ENCODE data around the gene SEPTIN5. TPM values are rescaled to one million over a fixed set of nuclear protein-coding genes. Genes with fewer than 3 reads are reported as not detected.

Gene SEPTIN5
- total and polyA plus RNA-seq, 12 donors, result 56.5 to 218 (median 143) TPM

DNA sequence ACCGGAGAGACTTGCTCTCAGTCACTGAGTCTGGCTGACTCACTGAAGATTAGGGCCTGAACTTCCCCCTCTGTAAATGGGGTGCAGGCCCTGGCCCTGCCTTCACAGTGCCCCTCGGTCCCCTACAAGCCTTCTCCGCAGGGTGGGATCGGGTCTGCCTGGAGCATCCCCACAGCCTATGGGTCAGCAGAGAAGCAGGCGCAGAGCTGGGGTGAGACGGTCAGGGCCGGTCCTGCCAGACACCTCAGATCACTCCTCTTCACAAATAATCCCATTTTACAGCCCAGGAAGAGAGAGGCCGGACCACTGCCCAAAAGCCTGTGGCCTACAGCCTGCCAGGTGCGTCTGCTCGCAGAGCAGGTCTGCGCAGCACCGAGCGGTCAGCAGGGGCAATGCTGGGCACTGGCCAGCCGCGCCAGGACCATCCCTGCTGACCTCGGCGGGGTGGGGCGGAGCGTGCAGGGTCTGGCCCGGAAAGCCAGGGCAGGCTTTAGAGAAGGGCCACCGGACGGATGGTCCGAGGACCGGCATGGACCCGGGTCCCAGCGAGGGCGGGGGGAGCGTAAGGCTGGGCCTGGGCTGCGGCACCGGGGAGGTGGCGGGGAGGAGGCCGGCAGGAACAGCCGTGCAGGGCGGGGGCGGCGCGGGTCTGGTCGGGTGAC, 522 bp upstream of the SEPTIN5 start:
- H3K9me3 ChIP-seq, result no peaks in the 10 kb centered on the region
- H3K27me3 ChIP-seq, result peaks cover 0 to 37% (median 11%) of the 10 kb centered on the region in 7 donors
- H3K36me3 ChIP-seq, result no peaks in the 10 kb centered on the region
- ATAC-seq (peak in 2 of 8 donors; percentile 2 to 3), DNase-seq (no peak)
- H3K4me3 ChIP-seq, result peak overlapping the region in 9 of 10 donors; percentile 48 to 71 (median 61)
- TF ChIP-seq, protein P1, sequence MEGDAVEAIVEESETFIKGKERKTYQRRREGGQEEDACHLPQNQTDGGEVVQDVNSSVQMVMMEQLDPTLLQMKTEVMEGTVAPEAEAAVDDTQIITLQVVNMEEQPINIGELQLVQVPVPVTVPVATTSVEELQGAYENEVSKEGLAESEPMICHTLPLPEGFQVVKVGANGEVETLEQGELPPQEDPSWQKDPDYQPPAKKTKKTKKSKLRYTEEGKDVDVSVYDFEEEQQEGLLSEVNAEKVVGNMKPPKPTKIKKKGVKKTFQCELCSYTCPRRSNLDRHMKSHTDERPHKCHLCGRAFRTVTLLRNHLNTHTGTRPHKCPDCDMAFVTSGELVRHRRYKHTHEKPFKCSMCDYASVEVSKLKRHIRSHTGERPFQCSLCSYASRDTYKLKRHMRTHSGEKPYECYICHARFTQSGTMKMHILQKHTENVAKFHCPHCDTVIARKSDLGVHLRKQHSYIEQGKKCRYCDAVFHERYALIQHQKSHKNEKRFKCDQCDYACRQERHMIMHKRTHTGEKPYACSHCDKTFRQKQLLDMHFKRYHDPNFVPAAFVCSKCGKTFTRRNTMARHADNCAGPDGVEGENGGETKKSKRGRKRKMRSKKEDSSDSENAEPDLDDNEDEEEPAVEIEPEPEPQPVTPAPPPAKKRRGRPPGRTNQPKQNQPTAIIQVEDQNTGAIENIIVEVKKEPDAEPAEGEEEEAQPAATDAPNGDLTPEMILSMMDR (IDR thresholded peaks at IDR 0.05), result no peak
- intact Hi-C loops (cut with DNase I), result no loop called here
- H3K4me1 ChIP-seq, result peaks cover 13 to 50% (median 33%) of the 10 kb centered on the region in 9 donors
- 20% methylated on average over 36 to 38 of the region's 38 CpGs for WGBS, 2 donors
- peak overlapping the region in 1 of 10 donors; percentile 8 for H3K27ac ChIP-seq

DNA sequence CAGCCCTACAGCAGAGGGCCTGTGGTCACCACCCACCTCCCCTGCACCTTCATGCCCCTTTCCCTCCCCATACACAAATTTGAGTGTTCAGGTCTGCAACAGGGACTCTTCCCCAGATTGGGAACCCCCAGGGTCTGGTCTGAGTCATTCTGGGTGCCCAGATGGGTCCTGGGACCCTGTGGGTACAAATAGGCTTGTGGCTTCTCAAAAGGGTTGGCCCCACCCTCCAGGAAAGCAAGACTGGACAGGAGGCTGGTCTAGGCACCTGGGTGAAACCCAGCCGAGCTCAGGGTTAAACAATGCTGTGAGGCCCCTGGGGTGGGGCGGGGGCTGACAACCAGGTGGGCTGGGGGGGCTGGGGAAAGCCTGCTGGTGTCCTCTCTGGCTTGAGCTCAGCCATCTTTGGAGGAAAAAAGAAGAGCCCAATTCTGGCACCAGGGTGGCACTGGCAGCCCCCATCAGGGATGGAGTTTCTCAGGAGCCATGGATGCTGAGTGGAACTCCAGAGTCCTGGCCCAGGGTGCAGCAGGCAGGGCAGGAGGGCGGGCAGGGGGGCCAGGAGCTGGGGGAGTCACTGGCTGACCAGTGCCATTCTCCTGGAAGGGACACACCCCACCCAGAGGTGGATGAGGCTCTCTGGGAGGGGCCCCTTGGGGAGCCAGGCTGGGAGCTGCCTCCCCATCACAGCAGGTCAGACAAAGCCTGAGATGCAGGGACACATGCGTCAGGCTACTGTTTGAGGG, 1.1 kb downstream of the SEPTIN5 start:
- Histone ChIP-seq H3K4me1 (peaks cover 15 to 61% (median 40%) of the 10 kb centered on the region in 9 donors), H3K4me3 (peak overlapping the region; percentile 11 to 71 (median 61)), H3K27ac (peak overlapping the region in 3 of 10 donors; percentile 34 to 62 (median 48)), H3K36me3 (peaks cover 0 to 9% (median 0%) of the 10 kb centered on the region in 9 donors), H3K27me3 (peaks cover 0 to 53% (median 11%) of the 10 kb centered on the region in 7 donors), H3K9me3 (no peaks in the 10 kb centered on the region)
- ATAC-seq (no peak), DNase-seq (no peak)
- 88 to 96% methylated on average over 4 of the region's 4 CpGs for WGBS, 2 donors
- intact Hi-C loops (cut with DNase I), result loop anchor here in 2 of 10 donors (5.0 kb wide), 1 partner anchor 33 kb away; no protein-coding TSS in a partner anchor
- TF ChIP-seq, protein P1 (IDR thresholded peaks at IDR 0.05), result no peak

DNA sequence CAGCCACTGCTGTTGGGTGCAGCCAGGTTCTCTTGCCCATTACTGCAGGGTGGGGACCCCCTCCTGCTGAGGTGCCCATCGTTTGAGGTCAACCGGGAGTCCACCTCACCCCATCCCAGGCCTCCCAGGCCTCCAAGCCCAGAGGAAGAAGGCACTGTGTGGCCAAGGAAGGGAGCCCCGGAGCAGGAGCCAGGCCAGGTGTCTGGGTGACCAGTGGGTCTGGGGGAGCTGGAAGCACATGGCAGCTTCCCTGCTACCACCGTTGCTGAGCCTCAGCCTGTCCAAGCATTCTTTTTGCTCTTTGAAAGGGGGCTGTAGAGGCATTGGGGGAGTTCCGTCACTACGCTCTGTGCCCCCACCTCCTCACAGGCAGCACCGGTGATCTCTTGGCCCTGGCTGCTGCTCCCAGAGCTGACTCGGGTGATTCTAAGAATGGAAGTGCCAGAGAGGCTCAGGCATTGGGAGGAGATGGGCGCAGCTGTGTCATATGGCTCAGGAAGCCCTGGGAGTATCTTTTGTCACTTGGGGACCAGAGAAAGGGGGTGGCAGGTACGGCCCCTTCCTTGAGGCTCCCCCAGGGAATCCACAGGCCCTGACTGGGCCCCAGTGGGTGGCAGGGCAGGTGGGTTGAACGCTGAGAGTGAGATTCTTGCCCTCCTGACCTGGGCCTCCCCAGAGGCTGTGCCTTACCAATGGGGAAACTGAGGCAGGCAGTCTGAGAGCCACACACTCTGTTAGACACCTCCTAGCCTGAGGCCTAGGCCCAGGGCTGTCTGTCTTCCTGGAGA, 1.9 kb downstream of the SEPTIN5 start:
- Histone ChIP-seq H3K27me3 (peaks cover 0 to 60% (median 13%) of the 10 kb centered on the region in 7 donors), H3K9me3 (no peaks in the 10 kb centered on the region), H3K4me1 (peaks cover 16 to 70% (median 41%) of the 10 kb centered on the region in 9 donors), H3K27ac (no peak overlapping the region), H3K36me3 (peaks cover 0 to 18% (median 0%) of the 10 kb centered on the region in 9 donors), H3K4me3 (peak overlapping the region in 1 of 10 donors; percentile 67)
- ATAC-seq (no peak), DNase-seq (no peak)
- intact Hi-C loops (cut with DNase I), result loop anchor here in 4 of 10 donors (1.0 to 5.0 kb wide), 3 partner anchors 34 to 37 kb away; no protein-coding TSS in a partner anchor
- TF ChIP-seq, protein P1 (IDR thresholded peaks at IDR 0.05), result no peak
- WGBS, 2 donors, result 78 to 80% methylated on average over 11 of the region's 11 CpGs

DNA sequence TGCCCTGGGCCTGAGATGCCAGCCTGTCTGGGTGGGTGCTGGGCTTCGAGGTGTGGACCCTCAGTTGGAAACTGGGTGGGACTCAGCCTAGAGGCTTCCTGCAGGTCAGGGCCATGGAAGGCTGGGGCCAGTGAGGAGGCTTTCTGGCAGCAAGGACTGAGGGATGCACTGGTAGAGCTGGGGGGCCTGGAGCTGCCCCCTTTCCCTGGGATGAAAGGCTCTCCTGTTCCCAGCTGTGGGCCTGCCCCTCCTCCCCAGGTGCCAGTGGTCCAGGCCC, 2.5 kb downstream of the SEPTIN5 start:
- DNase-seq (no peak), ATAC-seq (no peak)
- TF ChIP-seq, protein P1 (IDR thresholded peaks at IDR 0.05), result no peak
- Histone ChIP-seq H3K4me3 (no peak overlapping the region), H3K27me3 (peaks cover 0 to 66% (median 17%) of the 10 kb centered on the region in 7 donors), H3K36me3 (peaks cover 0 to 23% (median 3%) of the 10 kb centered on the region in 9 donors), H3K4me1 (peaks cover 16 to 75% (median 44%) of the 10 kb centered on the region in 9 donors), H3K9me3 (no peaks in the 10 kb centered on the region), H3K27ac (no peak overlapping the region)
- WGBS, 2 donors, result 85 to 95% methylated on average over 1 of the region's 1 CpG
- intact Hi-C loops (cut with DNase I), result loop anchor here in 4 of 10 donors (1.0 to 5.0 kb wide), 3 partner anchors 34 to 38 kb away; no protein-coding TSS in a partner anchor
